GM23338 (cell line): ENCODE results near the gene MEGF9. TPM values are rescaled to one million over a fixed set of nuclear protein-coding genes. Genes with fewer than 3 reads are reported as not detected.

ENCODE experiments used
- ATAC-seq: fragments of 200-7000 bp; cut with Tn5 transposase; 3 replicates; pipeline ENCODE4 v1.9.1; 2020
- DNase-seq: peaks from one replicate; pipeline ENCODE4 v3.0.0-alpha.2; 2015; ENCODE audit warnings: low spot score
- H2AFZ ChIP-seq: fragments of 200-600 bp; sonication (generic); 2 replicates; pipeline ENCODE4 v1.8.0; 2016; ENCODE audit warnings: antibody characterized with exemption, mild to moderate bottlenecking, moderate library complexity
- H3F3A ChIP-seq: fragments of 200-600 bp; sonication (generic); replicated peaks from 2 replicates; pipeline ENCODE4 v1.8.0; 2017; ENCODE audit warnings: antibody characterized with exemption, mixed run types, low read depth
- H3K27ac ChIP-seq: fragments of 200-600 bp; sonication (generic); 2 replicates; pipeline ENCODE4 v1.6.1; 2016; ENCODE audit warnings: low read depth
- H3K27me3 ChIP-seq: fragments of 200-600 bp; sonication (generic); 2 replicates; pipeline ENCODE4 v1.8.0; 2016; ENCODE audit warnings: mild to moderate bottlenecking, mixed run types, moderate library complexity; ENCODE audit not compliant: insufficient read depth
- H3K36me3 ChIP-seq: fragments of 200-600 bp; sonication (generic); 2 replicates; pipeline ENCODE4 v1.8.0; 2016; ENCODE audit warnings: mild to moderate bottlenecking; ENCODE audit not compliant: insufficient read depth
- H3K4me1 ChIP-seq: fragments of 200-600 bp; sonication (generic); 2 replicates; pipeline ENCODE4 v1.8.0; 2016; ENCODE audit warnings: mild to moderate bottlenecking, moderate library complexity; ENCODE audit not compliant: insufficient read depth
- H3K4me2 ChIP-seq: fragments of 200-600 bp; sonication (generic); 2 replicates; pipeline ENCODE4 v1.7.1; 2017; ENCODE audit warnings: mixed run types
- H3K4me3 ChIP-seq: fragments of 200-600 bp; sonication (generic); 2 replicates; pipeline ENCODE4 v1.6.1; 2016; ENCODE audit warnings: mixed run types
- H3K79me2 ChIP-seq: fragments of 200-600 bp; sonication (generic); replicated peaks from 2 replicates; pipeline ENCODE4 v1.8.0; 2017; ENCODE audit warnings: mild to moderate bottlenecking; ENCODE audit not compliant: insufficient read depth
- H3K9me2 ChIP-seq: fragments of 200-600 bp; sonication (generic); 2 replicates; pipeline ENCODE4 v1.8.0; 2017; ENCODE audit not compliant: insufficient read depth
- H4K20me1 ChIP-seq: fragments of 200-600 bp; sonication (generic); replicated peaks from 2 replicates; pipeline ENCODE4 v1.8.0; 2017; ENCODE audit warnings: mild to moderate bottlenecking; ENCODE audit not compliant: insufficient read depth
- H3K27ac Mint-ChIP-seq: 2 replicates; pipeline ENCODE4 v1.8.0; 2020; ENCODE audit warnings: inconsistent platforms, mild to moderate bottlenecking, moderate library complexity, mixed read lengths
- H3K27me3 Mint-ChIP-seq: 3 replicates; pipeline ENCODE4 v1.8.0; 2022; ENCODE audit warnings: low read depth, mild to moderate bottlenecking, moderate library complexity, mixed read lengths, inconsistent platforms; ENCODE audit not compliant: insufficient read depth, poor library complexity
- H3K36me3 Mint-ChIP-seq: 3 replicates; pipeline ENCODE4 v1.8.0; 2021; ENCODE audit warnings: low read depth, mild to moderate bottlenecking, inconsistent platforms, moderate library complexity, mixed read lengths
- H3K4me1 Mint-ChIP-seq: 3 replicates; pipeline ENCODE4 v1.8.0; 2020; ENCODE audit warnings: mild to moderate bottlenecking, inconsistent platforms, mixed read lengths
- H3K4me3 Mint-ChIP-seq: 3 replicates; pipeline ENCODE4 v1.8.0; 2021; ENCODE audit warnings: moderate library complexity, mild to moderate bottlenecking, inconsistent platforms, mixed read lengths
- H3K9me3 Mint-ChIP-seq: 3 replicates; pipeline ENCODE4 v1.8.0; 2020; ENCODE audit warnings: moderate library complexity, mild to moderate bottlenecking, inconsistent platforms, mixed read lengths
- JUNB ChIP-seq: IDR thresholded peaks from one replicate; pipeline ENCODE4 v1.6.1; 2016; ENCODE audit warnings: antibody characterized with exemption; ENCODE audit not compliant: unreplicated experiment
- NANOG ChIP-seq: IDR thresholded peaks from 2 replicates; pipeline ENCODE4 v1.6.1; 2016; ENCODE audit warnings: antibody characterized with exemption, borderline replicate concordance
- STAT1 ChIP-seq: IDR thresholded peaks from one replicate; pipeline ENCODE4 v1.6.1; 2016; ENCODE audit warnings: antibody characterized with exemption; ENCODE audit not compliant: unreplicated experiment
- ZNF331 ChIP-seq: fragments of 250-450 bp; sonication (Bioruptor Pico); IDR thresholded peaks from 2 replicates; pipeline ENCODE4 v1.5.0; 2020; ENCODE audit warnings: low read depth, mild to moderate bottlenecking, moderate library complexity
- polyA plus RNA-seq: library from polyadenylated mRNA; unstranded; fragments of >200 nt; fragmentation: Nextera tagmentation; extraction: Ambion mirVana; gene quantifications from 2 replicates; pipeline ENCODE4 v1.2.1, GENCODE V29; 2016
- total RNA-seq: library from RNA; depleted of rRNA; stranded (reverse); fragments of >200 nt; shearing (Covaris generic); gene quantifications from 2 replicates; pipeline ENCODE4 v1.2.3, GENCODE V29; 2014
- TF ChIP-seq, protein P1 (sequence below): fragments of 250-450 bp; sonication (Bioruptor Pico); IDR thresholded peaks from 2 replicates; pipeline ENCODE4 v1.5.0; 2020; ENCODE audit warnings: mild to moderate bottlenecking, moderate library complexity
- TF ChIP-seq, protein P2 (sequence below), 2 experiments: fragments of 200-600 bp in 1 of 2; sonication (generic) in 1 of 2; conservative IDR thresholded peaks; 2 replicates each; pipeline versions ENCODE4 v1.5.1 to v1.6.1; 2016 to 2017; ENCODE audit warnings: antibody characterized with exemption in 2 of 2, low read depth in 2 of 2, mild to moderate bottlenecking in 2 of 2, moderate library complexity in 1 of 2

Gene MEGF9
- total and polyA plus RNA-seq, 2 experiments from 2014 or later = 0.87 to 1.6 TPM

DNA sequence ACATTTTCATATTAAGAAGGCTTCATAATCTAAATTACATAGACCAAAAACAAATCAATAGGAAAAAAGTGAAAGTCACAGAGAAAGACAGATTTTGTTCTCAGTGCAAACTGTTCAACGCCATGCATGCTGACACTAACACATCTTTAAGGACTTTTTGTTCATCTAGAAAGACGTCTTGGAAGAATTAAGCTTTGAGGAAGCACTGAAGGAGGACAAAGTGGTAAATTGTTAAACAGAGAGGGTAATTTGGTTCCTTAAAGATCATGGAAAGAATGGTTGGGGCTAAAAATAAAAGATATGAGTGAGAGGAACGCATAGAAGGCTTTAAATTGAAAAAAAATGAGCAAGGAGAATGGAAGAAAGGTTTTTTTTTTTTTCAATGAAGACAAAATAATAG is 9.1 kb downstream of the MEGF9 start (continued):
- TF ChIP-seq, protein P1, sequence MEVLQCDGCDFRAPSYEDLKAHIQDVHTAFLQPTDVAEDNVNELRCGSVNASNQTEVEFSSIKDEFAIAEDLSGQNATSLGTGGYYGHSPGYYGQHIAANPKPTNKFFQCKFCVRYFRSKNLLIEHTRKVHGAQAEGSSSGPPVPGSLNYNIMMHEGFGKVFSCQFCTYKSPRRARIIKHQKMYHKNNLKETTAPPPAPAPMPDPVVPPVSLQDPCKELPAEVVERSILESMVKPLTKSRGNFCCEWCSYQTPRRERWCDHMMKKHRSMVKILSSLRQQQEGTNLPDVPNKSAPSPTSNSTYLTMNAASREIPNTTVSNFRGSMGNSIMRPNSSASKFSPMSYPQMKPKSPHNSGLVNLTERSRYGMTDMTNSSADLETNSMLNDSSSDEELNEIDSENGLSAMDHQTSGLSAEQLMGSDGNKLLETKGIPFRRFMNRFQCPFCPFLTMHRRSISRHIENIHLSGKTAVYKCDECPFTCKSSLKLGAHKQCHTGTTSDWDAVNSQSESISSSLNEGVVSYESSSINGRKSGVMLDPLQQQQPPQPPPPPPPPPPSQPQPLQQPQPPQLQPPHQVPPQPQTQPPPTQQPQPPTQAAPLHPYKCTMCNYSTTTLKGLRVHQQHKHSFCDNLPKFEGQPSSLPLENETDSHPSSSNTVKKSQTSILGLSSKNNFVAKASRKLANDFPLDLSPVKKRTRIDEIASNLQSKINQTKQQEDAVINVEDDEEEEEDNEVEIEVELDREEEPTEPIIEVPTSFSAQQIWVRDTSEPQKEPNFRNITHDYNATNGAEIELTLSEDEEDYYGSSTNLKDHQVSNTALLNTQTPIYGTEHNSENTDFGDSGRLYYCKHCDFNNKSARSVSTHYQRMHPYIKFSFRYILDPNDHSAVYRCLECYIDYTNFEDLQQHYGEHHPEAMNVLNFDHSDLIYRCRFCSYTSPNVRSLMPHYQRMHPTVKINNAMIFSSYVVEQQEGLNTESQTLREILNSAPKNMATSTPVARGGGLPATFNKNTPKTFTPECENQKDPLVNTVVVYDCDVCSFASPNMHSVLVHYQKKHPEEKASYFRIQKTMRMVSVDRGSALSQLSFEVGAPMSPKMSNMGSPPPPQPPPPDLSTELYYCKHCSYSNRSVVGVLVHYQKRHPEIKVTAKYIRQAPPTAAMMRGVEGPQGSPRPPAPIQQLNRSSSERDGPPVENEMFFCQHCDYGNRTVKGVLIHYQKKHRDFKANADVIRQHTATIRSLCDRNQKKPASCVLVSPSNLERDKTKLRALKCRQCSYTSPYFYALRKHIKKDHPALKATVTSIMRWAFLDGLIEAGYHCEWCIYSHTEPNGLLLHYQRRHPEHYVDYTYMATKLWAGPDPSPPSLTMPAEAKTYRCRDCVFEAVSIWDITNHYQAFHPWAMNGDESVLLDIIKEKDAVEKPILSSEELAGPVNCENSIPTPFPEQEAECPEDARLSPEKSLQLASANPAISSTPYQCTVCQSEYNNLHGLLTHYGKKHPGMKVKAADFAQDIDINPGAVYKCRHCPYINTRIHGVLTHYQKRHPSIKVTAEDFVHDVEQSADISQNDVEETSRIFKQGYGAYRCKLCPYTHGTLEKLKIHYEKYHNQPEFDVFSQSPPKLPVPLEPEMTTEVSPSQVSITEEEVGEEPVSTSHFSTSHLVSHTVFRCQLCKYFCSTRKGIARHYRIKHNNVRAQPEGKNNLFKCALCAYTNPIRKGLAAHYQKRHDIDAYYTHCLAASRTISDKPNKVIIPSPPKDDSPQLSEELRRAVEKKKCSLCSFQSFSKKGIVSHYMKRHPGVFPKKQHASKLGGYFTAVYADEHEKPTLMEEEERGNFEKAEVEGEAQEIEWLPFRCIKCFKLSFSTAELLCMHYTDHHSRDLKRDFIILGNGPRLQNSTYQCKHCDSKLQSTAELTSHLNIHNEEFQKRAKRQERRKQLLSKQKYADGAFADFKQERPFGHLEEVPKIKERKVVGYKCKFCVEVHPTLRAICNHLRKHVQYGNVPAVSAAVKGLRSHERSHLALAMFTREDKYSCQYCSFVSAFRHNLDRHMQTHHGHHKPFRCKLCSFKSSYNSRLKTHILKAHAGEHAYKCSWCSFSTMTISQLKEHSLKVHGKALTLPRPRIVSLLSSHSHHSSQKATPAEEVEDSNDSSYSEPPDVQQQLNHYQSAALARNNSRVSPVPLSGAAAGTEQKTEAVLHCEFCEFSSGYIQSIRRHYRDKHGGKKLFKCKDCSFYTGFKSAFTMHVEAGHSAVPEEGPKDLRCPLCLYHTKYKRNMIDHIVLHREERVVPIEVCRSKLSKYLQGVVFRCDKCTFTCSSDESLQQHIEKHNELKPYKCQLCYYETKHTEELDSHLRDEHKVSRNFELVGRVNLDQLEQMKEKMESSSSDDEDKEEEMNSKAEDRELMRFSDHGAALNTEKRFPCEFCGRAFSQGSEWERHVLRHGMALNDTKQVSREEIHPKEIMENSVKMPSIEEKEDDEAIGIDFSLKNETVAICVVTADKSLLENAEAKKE (CRISPR knock-in tag) = no peak
- TF ChIP-seq ZNF331 (CRISPR knock-in tag) (no peak), STAT1 (no peak), JUNB (no peak), NANOG (no peak)
- TF ChIP-seq, protein P2, sequence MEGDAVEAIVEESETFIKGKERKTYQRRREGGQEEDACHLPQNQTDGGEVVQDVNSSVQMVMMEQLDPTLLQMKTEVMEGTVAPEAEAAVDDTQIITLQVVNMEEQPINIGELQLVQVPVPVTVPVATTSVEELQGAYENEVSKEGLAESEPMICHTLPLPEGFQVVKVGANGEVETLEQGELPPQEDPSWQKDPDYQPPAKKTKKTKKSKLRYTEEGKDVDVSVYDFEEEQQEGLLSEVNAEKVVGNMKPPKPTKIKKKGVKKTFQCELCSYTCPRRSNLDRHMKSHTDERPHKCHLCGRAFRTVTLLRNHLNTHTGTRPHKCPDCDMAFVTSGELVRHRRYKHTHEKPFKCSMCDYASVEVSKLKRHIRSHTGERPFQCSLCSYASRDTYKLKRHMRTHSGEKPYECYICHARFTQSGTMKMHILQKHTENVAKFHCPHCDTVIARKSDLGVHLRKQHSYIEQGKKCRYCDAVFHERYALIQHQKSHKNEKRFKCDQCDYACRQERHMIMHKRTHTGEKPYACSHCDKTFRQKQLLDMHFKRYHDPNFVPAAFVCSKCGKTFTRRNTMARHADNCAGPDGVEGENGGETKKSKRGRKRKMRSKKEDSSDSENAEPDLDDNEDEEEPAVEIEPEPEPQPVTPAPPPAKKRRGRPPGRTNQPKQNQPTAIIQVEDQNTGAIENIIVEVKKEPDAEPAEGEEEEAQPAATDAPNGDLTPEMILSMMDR (conservative IDR thresholded peaks at IDR 0.05; ENCODE audit: low read depth in 2 of 2) = no peak

DNA sequence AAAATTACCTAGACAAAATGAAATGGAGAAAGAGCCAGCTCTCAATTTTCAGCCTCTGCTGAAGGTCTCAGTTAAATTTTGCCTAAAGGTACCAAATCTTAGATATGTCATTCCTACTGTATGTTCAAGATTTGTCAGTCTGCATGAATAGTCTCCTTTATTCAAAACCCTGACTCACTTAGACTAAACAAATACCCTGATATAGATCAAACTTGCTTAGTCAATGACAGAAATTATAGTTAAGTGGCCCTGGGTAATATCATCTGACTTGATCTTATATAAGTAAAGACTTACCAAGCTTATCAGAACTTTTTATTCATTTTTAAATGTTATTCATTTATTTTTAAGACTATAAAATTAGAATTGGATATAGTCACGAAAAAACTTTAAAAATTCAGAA is 12.2 kb downstream of the MEGF9 start:
- Mint-ChIP-seq H3K27me3 (peaks cover 8% of the 10 kb centered on the region), H3K27ac (no peak overlapping the region), H3K4me1 (no peaks in the 10 kb centered on the region; the same call in 1 of the 3 replicates), H3K9me3 (no peaks in the 10 kb centered on the region), H3K36me3 (no peaks in the 10 kb centered on the region), H3K4me3 (no peak overlapping the region)
- H3K4me1 ChIP-seq = no peaks in the 10 kb centered on the region
- no peak for ATAC-seq
- H3F3A ChIP-seq = no peaks in the 10 kb centered on the region
- H3K4me3 ChIP-seq = no peak overlapping the region
- no peaks in the 10 kb centered on the region for H3K36me3 ChIP-seq
- H3K27me3 ChIP-seq = peaks cover 32% of the 10 kb centered on the region
- H3K79me2 ChIP-seq = no peaks in the 10 kb centered on the region
- no peaks in the 10 kb centered on the region for H3K9me2 ChIP-seq
- no peak overlapping the region for H2AFZ ChIP-seq
- H3K27ac ChIP-seq = no peak overlapping the region
- no peak overlapping the region for H3K4me2 ChIP-seq
- H4K20me1 ChIP-seq = peaks cover 8% of the 10 kb centered on the region; the same call in 1 of the 2 replicates
- DNase-seq = no peak
- TF ChIP-seq, protein P1 (CRISPR knock-in tag) = no peak
